GM12801 (cell line): Measurements from ENCODE around the gene B9D2.

Experiments
- TF ChIP-seq, protein P1 (sequence below): IDR thresholded peaks from one replicate; pipeline ENCODE4 v1.5.1; 2011; ENCODE audit warnings: control low read depth; ENCODE audit not compliant: insufficient read length; ENCODE audit errors: extremely low read depth

B9D2 gene

DNA sequence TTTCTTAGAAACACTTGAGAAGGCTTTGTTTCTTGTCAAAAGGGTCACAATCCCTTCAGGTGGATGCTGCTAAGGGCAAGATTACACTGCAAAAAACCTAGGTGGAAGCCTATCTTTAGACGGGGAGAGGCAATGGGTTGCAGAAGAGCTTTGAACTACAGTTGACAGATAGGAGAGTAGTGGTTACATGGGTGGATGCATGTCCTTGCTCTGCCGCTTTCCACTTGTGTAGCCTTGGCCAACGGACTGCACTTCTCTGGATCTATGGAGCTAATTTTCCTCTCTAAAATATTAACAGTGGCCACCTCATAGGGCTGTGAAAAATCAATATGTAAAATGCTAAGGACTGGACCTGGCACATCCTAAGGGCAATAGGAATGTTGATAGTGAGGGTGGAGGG is 34.6 kb upstream of the B9D2 start:
- TF ChIP-seq, protein P1, sequence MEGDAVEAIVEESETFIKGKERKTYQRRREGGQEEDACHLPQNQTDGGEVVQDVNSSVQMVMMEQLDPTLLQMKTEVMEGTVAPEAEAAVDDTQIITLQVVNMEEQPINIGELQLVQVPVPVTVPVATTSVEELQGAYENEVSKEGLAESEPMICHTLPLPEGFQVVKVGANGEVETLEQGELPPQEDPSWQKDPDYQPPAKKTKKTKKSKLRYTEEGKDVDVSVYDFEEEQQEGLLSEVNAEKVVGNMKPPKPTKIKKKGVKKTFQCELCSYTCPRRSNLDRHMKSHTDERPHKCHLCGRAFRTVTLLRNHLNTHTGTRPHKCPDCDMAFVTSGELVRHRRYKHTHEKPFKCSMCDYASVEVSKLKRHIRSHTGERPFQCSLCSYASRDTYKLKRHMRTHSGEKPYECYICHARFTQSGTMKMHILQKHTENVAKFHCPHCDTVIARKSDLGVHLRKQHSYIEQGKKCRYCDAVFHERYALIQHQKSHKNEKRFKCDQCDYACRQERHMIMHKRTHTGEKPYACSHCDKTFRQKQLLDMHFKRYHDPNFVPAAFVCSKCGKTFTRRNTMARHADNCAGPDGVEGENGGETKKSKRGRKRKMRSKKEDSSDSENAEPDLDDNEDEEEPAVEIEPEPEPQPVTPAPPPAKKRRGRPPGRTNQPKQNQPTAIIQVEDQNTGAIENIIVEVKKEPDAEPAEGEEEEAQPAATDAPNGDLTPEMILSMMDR = no peak

GRCh38 chr19:41398050-41398418 is 34.1 kb upstream of the B9D2 start:
- TF ChIP-seq, protein P1 = no peak

DNA sequence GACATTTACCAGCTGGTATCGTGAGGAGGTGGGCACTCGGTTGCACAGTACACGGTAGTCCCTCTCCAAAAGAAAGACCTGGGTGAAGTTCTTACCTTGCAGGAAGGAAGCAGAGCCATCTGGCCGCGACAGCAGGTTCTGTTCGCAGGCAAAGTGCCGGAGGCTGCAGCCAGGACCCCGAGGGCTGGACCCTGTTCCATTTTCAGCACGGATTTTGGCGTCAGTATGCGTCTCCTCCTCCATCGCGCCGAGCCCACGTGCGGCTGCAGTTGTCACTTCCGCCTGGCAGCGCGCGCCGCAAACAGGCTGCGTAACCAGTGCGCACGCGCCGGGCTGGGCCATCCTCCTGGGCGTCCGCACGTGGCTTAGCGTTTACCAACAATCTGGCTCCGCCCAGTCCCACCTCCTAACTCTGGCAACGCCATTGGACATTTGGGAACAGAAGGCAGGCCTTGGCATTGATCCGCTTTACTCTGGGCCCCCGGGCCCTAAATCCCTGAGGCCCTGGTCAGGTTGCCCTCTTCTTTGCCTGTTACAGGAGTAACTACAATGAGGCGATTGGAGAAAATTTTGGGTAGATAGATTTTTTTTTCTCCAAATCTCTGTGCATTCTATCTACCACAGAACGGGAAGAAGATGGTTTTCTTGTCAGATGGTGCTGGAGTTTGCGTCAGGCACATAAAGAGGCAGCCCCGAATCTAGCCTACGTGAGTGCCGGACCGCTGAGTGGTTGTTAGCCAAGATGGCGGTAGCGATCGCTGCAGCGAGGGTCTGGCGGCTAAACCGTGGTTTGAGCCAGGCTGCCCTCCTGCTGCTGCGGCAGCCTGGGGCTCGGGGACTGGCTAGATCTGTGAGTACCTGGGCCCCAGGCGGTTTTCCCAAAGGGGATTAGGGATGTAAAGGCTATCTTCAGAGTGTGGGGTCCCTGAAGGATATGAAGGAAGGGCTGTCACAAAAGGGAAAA is 33.4 kb upstream of the B9D2 start, which contains the start of the genes BCKDHA and EXOSC5:
Gene BCKDHA, plus strand, starts transcription at position 733 of the 964 bp plus-strand sequence. Its CDS starts 10 bp downstream, at position 743.
Gene EXOSC5, minus strand, starts transcription at position 274 of the 964 bp plus-strand sequence. Its CDS starts 31 bp downstream, at position 243.
- TF ChIP-seq, protein P1 = no peak

DNA sequence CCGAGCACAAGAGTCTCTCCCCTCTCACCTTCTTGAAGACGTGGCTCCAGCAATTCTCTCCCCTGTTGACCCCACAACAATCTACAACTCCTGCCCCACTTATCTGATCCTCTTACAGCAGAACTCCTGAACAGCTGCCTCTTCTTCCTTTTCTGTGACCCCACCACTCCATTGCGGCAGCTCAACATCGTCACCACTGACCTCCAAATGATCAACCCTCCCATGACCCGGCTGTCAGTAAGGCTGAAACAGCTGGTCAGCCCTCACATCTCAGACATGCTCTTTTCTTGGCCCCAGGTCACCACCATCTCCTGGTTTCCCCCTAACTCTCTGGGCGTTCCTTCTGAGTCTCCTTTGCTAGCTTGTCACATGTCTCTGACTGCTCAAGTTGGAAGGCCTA is 31.4 kb upstream of the B9D2 start:
- TF ChIP-seq, protein P1 = no peak

GRCh38 chr19:41392775-41393174 is 28.8 kb upstream of the B9D2 start:
- TF ChIP-seq, protein P1 = no peak

DNA sequence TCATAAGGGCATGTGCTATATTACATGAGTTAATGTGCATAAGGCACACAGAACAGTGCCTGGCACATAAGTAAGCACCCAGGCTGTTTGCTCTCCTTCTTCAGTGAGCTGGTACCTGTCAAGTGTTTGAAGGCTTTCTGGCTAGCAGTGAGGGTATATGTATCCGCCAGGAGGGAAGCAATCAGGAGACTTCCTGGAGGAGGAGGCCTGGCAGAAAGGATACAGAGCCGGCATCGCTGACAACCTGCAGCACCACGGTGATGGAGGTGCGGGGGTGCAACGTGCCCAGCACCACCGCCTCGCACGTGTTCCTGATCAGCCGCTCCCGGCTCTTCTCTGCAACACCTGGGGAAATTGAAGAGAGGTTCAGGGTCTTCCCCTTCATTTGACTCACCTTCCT is 27.7 kb upstream of the B9D2 start:
- TF ChIP-seq, protein P1 = no peak

GRCh38 chr19:41386442-41386841 is 22.5 kb upstream of the B9D2 start:
- TF ChIP-seq, protein P1 = no peak
